ENCODE measurements around the gene ZNF280B.

- TF ChIP-seq ZBTB33 (IDR thresholded peaks at IDR 0.05; ENCODE audit: borderline replicate concordance, low read depth) (no peak), USF2 (IDR thresholded peaks at IDR 0.05; ENCODE audit: borderline replicate concordance, low read depth, low read length) (no peak), FOSL2 (IDR thresholded peaks at IDR 0.05; ENCODE audit: borderline replicate concordance, low read depth) (no peak), CTCF (IDR thresholded peaks at IDR 0.05) (no peak), RFX5 (IDR thresholded peaks at IDR 0.05; ENCODE audit: low read length) (no peak), GABPA (IDR thresholded peaks at IDR 0.05; ENCODE audit: low read depth) (no peak), SIN3A (IDR thresholded peaks at IDR 0.05; ENCODE audit: borderline replicate concordance, low read depth, low read length) (no peak), EZH2phosphoT487 (IDR thresholded peaks at IDR 0.05; ENCODE audit: borderline replicate concordance, low read depth) (no peak)
Measured at GRCh38 chr22:22526125-22526912, 17.8 kb upstream of the ZNF280B start.

Data from SK-N-SH (cell line).